Measurements from ENCODE around the gene ERN1. TPM values are rescaled to one million over a fixed set of nuclear protein-coding genes. Genes with fewer than 3 reads are reported as not detected.

The ERN1 gene
- total and polyA plus RNA-seq, 2 of the 8 experiments (the other 6 are each of a cell fraction or from before 2014, with no cell fraction given), result 1.8 to 3.9 TPM

DNA sequence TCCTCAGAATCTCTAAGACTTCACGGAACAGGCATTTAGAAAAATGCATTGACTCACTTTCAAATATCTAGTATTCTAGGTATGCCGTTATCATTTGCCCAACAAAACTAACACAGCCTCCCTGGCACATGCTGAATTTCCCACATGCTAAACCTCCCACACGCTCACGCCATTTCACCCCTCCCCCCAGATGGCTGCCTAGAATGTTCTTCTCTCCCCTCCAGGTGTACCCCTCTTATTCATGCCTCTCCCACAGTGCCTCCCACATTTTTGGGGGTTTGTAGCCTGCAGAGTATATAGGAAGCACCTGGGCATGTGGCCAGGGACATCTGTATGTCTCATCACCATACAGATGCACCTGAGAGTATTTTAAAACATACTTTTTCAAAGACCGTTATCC is 71.3 kb downstream of the ERN1 start:
- no peak overlapping the region for H2BK120ac ChIP-seq (replicated peaks; ENCODE audit: low read depth, low read length)
- no peaks in the 10 kb centered on the region for H3K9me3 ChIP-seq (ENCODE audit: insufficient read depth in 2 of 2, low read depth in 1 of 2, low read length in 1 of 2)
- no peak overlapping the region for H3K56ac ChIP-seq (replicated peaks; ENCODE audit: insufficient read length, low read depth, low read length)
- no peak overlapping the region for H2BK15ac ChIP-seq (ENCODE audit: low read length)
- no peak overlapping the region for H2BK12ac ChIP-seq (ENCODE audit: low read depth, low read length)
- no peak overlapping the region for H3K23ac ChIP-seq (ENCODE audit: insufficient read length)
- POLR2A ChIA-PET (ENCODE audit: partially characterized antibody), result interaction anchor here (4.7 kb wide), 1 partner anchor 88 kb away, joined by 23 read pairs; no protein-coding TSS in a partner anchor
- no peaks in the 10 kb centered on the region for H3K79me1 ChIP-seq (ENCODE audit: low read depth, low read length)
- no peak overlapping the region for H3K9ac ChIP-seq (replicated peaks in 1 of 4; ENCODE audit: extremely low read depth in 1 of 4, low read depth in 3 of 4, low read length in 3 of 4)
- CTCF ChIA-PET (ENCODE audit: partially characterized antibody), result interaction anchor here (13.9 kb wide), 1 partner anchor 77 kb away, joined by 238 read pairs; the partner anchor contains the start of gene ERN1
- 0 out of 8 replicates have a peak, but pooled peaks cover 0 to 2% (median 0%) of the 10 kb centered on the region in 4 experiments for H3K36me3 ChIP-seq (ENCODE audit: control insufficient read depth in 2 of 4, insufficient read depth in 4 of 4, low read length in 3 of 4)
- FAIRE-seq (no peak), DNase-seq (ENCODE audit: low read depth in 1 of 2, low spot score in 2 of 2) (no peak)
- H2AK5ac ChIP-seq (ENCODE audit: low read depth, low read length), result no peak overlapping the region
- no peaks in the 10 kb centered on the region for H4K20me1 ChIP-seq (replicated peaks in 1 of 2; ENCODE audit: control insufficient read depth in 1 of 2, insufficient read depth in 2 of 2, low read length in 2 of 2)
- no peak overlapping the region for H2BK5ac ChIP-seq (ENCODE audit: low read depth, low read length)
- no peaks in the 10 kb centered on the region for H3K23me2 ChIP-seq (ENCODE audit: low read depth, low read length)
- no peak overlapping the region for H3K27ac ChIP-seq (ENCODE audit: low read depth, low read length)
- no peak overlapping the region for H4K8ac ChIP-seq (ENCODE audit: extremely low read depth, insufficient read depth, low read length)
- no peak overlapping the region for H2BK20ac ChIP-seq (ENCODE audit: low read length)
- WGBS, 2 experiments (ENCODE audit: extremely low coverage in 1 of 2, insufficient coverage in 1 of 2, insufficient read length in 1 of 2, insufficient replicate concordance in 2 of 2, low coverage in 1 of 2, low lambda C conversion rate in 2 of 2, missing lambda C conversion rate in 1 of 2), result 90% methylated on average over 5 of the region's 5 CpGs; no CpG with 5 or more reads in 1 of the 2 experiments
- H3K4ac ChIP-seq (replicated peaks; ENCODE audit: insufficient read length, low read depth, low read length), result no peak overlapping the region
- H3K4me2 ChIP-seq (ENCODE audit: insufficient read depth in 1 of 2, low read depth in 2 of 2, low read length in 2 of 2), result no peak overlapping the region
- H3K18ac ChIP-seq (ENCODE audit: extremely low read depth, low read length), result no peak overlapping the region
- H3K79me2 ChIP-seq (ENCODE audit: control insufficient read depth in 1 of 2, insufficient read depth in 2 of 2, low read length in 2 of 2), result no peaks in the 10 kb centered on the region
- H3K4me3 ChIP-seq (ENCODE audit: extremely low read depth in 1 of 4, insufficient read depth in 2 of 4, low read depth in 3 of 4, low read length in 4 of 4), result no peak overlapping the region
- TF ChIP-seq GABPA (IDR thresholded peaks at IDR 0.05; ENCODE audit: borderline replicate concordance, insufficient read depth, low read length) (no peak), TBP (IDR thresholded peaks at IDR 0.05; ENCODE audit: low read depth, low read length) (no peak), EGR1 (IDR thresholded peaks at IDR 0.05; ENCODE audit: borderline replicate concordance, low read depth, low read length) (no peak), CREB1 (IDR thresholded peaks at IDR 0.05) (no peak), SRF (IDR thresholded peaks at IDR 0.05; ENCODE audit: low read depth, low read length) (no peak), RBBP5 (IDR thresholded peaks at IDR 0.05; ENCODE audit: borderline replicate concordance, low read depth, low read length) (no peak)
- no peak overlapping the region for H4K91ac ChIP-seq (replicated peaks; ENCODE audit: insufficient read length, low read length)
- H3K4me1 ChIP-seq (replicated peaks in 1 of 4; ENCODE audit: control insufficient read depth in 3 of 4, insufficient read depth in 4 of 4, low read length in 3 of 4), result peaks cover 3 to 9% (median 6%) of the 10 kb centered on the region in 4 experiments
- no peak overlapping the region for H4K5ac ChIP-seq (ENCODE audit: insufficient read length, low read depth, low read length)
- H3K14ac ChIP-seq (ENCODE audit: insufficient read length), result no peak overlapping the region
- no peaks in the 10 kb centered on the region for H3K27me3 ChIP-seq (replicated peaks in 1 of 4; ENCODE audit: control insufficient read depth in 3 of 4, extremely low read depth in 1 of 4, insufficient read depth in 3 of 4, low read length in 3 of 4)
- H2AFZ ChIP-seq (ENCODE audit: low read length), result no peak overlapping the region
